PC-9 (cell line): Measurements from ENCODE around the gene OR2G2.

Experiments
- EZH2 ChIP-seq: fragments of 200-600 bp; sonication (generic); IDR thresholded peaks from 2 replicates; pipeline ENCODE4 v1.8.0; 2017; ENCODE audit warnings: antibody characterized with exemption, low read depth
- TF ChIP-seq, protein P1 (sequence below): fragments of 200-600 bp; sonication (generic); conservative IDR thresholded peaks from 2 replicates; pipeline ENCODE4 v1.6.1; 2017; ENCODE audit warnings: mixed run types, antibody characterized with exemption, mild to moderate bottlenecking, moderate library complexity

DNA sequence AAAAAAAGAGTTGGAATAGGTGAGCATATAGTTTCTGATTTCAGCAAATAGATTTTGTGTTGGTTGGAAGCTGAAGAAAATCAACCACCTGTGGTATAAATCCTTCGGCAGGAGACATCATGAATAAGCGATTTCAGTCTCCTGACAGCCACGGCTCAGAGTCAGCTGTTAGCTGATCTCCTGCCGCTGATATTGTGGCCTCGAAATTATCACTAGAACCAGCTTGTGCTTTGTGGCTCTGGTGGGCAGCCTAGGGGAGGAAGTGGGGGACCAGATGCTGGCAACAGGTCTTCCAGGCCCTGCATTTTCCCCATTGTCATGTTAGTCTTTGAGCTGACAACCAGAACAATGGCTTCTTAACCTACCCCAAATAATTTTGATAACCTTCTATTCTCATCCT is 40.1 kb upstream of the OR2G2 start:
- TF ChIP-seq, protein P1, sequence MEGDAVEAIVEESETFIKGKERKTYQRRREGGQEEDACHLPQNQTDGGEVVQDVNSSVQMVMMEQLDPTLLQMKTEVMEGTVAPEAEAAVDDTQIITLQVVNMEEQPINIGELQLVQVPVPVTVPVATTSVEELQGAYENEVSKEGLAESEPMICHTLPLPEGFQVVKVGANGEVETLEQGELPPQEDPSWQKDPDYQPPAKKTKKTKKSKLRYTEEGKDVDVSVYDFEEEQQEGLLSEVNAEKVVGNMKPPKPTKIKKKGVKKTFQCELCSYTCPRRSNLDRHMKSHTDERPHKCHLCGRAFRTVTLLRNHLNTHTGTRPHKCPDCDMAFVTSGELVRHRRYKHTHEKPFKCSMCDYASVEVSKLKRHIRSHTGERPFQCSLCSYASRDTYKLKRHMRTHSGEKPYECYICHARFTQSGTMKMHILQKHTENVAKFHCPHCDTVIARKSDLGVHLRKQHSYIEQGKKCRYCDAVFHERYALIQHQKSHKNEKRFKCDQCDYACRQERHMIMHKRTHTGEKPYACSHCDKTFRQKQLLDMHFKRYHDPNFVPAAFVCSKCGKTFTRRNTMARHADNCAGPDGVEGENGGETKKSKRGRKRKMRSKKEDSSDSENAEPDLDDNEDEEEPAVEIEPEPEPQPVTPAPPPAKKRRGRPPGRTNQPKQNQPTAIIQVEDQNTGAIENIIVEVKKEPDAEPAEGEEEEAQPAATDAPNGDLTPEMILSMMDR: no peak
- no peak for TF ChIP-seq EZH2
